GM12892 (cell line): Measurements from ENCODE around the gene KRT37.

Experiments
- POLR2A ChIP-seq: IDR thresholded peaks from 2 replicates; pipeline ENCODE4 v1.6.1; 2011; ENCODE audit warnings: low read depth, low read length, control low read depth
- TAF1 ChIP-seq: IDR thresholded peaks from 2 replicates; pipeline ENCODE4 v1.6.1; 2011; ENCODE audit warnings: low read depth, mild to moderate bottlenecking, control low read depth, low read length, borderline replicate concordance

DNA sequence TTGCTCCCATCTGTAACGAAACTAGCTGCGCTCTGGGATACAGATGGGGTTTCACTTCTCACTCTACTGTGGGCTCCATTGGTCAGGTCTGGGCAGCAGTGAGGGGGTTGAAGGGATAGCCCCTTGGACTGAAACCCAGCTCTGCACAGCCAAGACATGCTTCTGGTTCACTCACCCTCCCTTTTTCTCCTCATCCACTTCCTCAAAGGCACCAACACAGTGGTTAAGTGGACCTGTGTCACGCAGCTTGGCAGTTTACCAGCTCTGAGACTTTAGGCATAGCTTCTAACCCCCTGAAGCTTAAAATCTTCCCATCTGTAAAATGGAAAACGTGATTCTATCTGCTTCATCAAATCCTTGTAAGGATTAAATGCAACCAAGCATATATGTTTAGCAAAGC is 27.9 kb upstream of the KRT37 start:
- TF ChIP-seq TAF1, result no peak
- no peak for TF ChIP-seq POLR2A
